MM.1S (cell line): Measurements from ENCODE around the gene OLFM1.

Experiments
- CTCF ChIP-seq: fragments of 300-600 bp; sonication (generic); IDR thresholded peaks from 2 replicates; pipeline ENCODE4 v1.5.1; 2016; ENCODE audit warnings: antibody characterized with exemption, low read length, mixed read lengths
- EZH2 ChIP-seq: fragments of 300-600 bp; sonication (generic); optimal IDR thresholded peaks from 2 replicates; pipeline ENCODE3; 2017; ENCODE audit warnings: low read depth, mild to moderate bottlenecking, antibody characterized with exemption, low read length, mixed read lengths

- TF ChIP-seq CTCF (no peak), EZH2 (no peak)
These were observed 63.5 kb downstream of the OLFM1 start for GRCh38 chr9:135150981-135151380.
